ENCODE data around the gene RXRA. TPM values are rescaled to one million over a fixed set of nuclear protein-coding genes. Genes with fewer than 3 reads are reported as not detected.

Gene RXRA
- total RNA-seq, 1 experiment from 2014 or later: 29.9 TPM

DNA sequence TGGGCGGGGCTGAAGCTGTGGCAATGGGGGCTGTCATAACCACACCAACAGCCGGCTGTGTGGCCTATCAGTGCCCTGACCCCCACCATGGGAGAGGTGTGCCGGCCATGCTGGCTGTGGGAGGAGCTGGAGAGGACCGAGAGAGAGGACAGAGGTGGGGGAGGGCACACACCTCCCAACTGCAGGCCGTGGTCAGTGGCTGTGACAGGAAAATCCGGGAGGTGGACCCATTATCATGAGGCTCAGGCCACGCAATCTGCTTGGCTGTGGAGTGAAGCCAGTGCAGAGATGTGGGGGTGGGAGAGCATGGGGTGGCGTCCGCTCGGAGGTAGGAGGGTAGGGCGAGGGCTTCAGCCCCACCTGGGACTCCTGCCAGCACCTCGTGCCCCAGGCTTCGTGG is 136.1 kb downstream of the RXRA start:
- no peak overlapping the region for H3K14ac ChIP-seq (ENCODE audit: insufficient read depth, low read length)
- no peak overlapping the region for H4K91ac ChIP-seq (ENCODE audit: insufficient read length, low read depth, low read length)
- no peaks in the 10 kb centered on the region; the same call in 1 of the 2 replicates for H3K27me3 Mint-ChIP-seq (ENCODE audit: low read depth)
- H2BK12ac ChIP-seq (ENCODE audit: insufficient read length, low read depth, low read length): no peak overlapping the region
- H4K20me1 ChIP-seq (ENCODE audit: control insufficient read depth, insufficient read depth, insufficient read length): no peaks in the 10 kb centered on the region
- TF ChIP-seq, protein P1, sequence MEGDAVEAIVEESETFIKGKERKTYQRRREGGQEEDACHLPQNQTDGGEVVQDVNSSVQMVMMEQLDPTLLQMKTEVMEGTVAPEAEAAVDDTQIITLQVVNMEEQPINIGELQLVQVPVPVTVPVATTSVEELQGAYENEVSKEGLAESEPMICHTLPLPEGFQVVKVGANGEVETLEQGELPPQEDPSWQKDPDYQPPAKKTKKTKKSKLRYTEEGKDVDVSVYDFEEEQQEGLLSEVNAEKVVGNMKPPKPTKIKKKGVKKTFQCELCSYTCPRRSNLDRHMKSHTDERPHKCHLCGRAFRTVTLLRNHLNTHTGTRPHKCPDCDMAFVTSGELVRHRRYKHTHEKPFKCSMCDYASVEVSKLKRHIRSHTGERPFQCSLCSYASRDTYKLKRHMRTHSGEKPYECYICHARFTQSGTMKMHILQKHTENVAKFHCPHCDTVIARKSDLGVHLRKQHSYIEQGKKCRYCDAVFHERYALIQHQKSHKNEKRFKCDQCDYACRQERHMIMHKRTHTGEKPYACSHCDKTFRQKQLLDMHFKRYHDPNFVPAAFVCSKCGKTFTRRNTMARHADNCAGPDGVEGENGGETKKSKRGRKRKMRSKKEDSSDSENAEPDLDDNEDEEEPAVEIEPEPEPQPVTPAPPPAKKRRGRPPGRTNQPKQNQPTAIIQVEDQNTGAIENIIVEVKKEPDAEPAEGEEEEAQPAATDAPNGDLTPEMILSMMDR (conservative IDR thresholded peaks at IDR 0.05): no peak
- no peak overlapping the region for H4K8ac ChIP-seq (replicated peaks; ENCODE audit: insufficient read length, low read depth, low read length)
- no peaks in the 10 kb centered on the region for H3K23me2 ChIP-seq (ENCODE audit: insufficient read length, low read depth, low read length, poor library complexity, severe bottlenecking)
- H3K4me2 ChIP-seq (ENCODE audit: insufficient read depth, insufficient read length, low read length): no peak overlapping the region
- H3K4me1 Mint-ChIP-seq: peaks cover 0 to 4% of the 10 kb centered on the region in 2 experiments; a peak in 2 of 4 replicates
- no peak overlapping the region for H3K18ac ChIP-seq (ENCODE audit: insufficient read length, low read depth, low read length)
- H3K79me1 ChIP-seq (ENCODE audit: insufficient read depth, low read depth, low read length, poor library complexity, severe bottlenecking): no peaks in the 10 kb centered on the region
- H2AK5ac ChIP-seq (ENCODE audit: insufficient read length, low read length): no peak overlapping the region
- no peak overlapping the region for H2AFZ ChIP-seq (ENCODE audit: low read length)
- no peaks in the 10 kb centered on the region for H3K9me3 ChIP-seq (ENCODE audit: control insufficient read depth, low read depth, low read length)
- no peak overlapping the region for H3K56ac ChIP-seq (ENCODE audit: insufficient read length, low read depth, low read length)
- no peak overlapping the region for H3K4ac ChIP-seq (ENCODE audit: low read depth, low read length)
- no peak overlapping the region for H2BK120ac ChIP-seq (ENCODE audit: low read depth, low read length, poor library complexity, severe bottlenecking)
- no peak overlapping the region for H3K27ac ChIP-seq (ENCODE audit: insufficient read length, low read depth, low read length)
- no peaks in the 10 kb centered on the region for H3K4me1 ChIP-seq (ENCODE audit: insufficient read depth, low read length)
- H3K27ac Mint-ChIP-seq: no peak overlapping the region
- no peak overlapping the region for H3K4me3 Mint-ChIP-seq
- no peaks in the 10 kb centered on the region for H3K36me3 Mint-ChIP-seq (ENCODE audit: insufficient read depth in 1 of 3, low read depth in 3 of 3)
- no peak for DNase-seq
- no peak overlapping the region for H3T11ph ChIP-seq (ENCODE audit: low read length)
- H4K5ac ChIP-seq (ENCODE audit: insufficient read length, low read depth, low read length): no peak overlapping the region
- no peak overlapping the region for H2BK5ac ChIP-seq (ENCODE audit: insufficient read length, low read length)
- H3K79me2 ChIP-seq (ENCODE audit: insufficient read depth, low read length): no peaks in the 10 kb centered on the region
- H3K23ac ChIP-seq (ENCODE audit: insufficient read length, low read depth, low read length): no peak overlapping the region
- H2BK20ac ChIP-seq (ENCODE audit: low read depth, low read length, poor library complexity, severe bottlenecking): no peak overlapping the region
- no peaks in the 10 kb centered on the region for H3K27me3 ChIP-seq (ENCODE audit: insufficient read depth, low read length)
- no peak overlapping the region for H2BK15ac ChIP-seq (ENCODE audit: low read depth, low read length)
- no peak overlapping the region for H3K9ac ChIP-seq (ENCODE audit: extremely low read depth, insufficient read length, low read length)
- no CpG with 5 or more reads among the region's 13 CpGs for WGBS (ENCODE audit: extremely low coverage, insufficient read length, low lambda C conversion rate)
- H3K9me3 Mint-ChIP-seq: no peaks in the 10 kb centered on the region
